Sigmoid colon (tissue), 7 donors: ENCODE results near the gene ARID5B. TPM values are rescaled to one million over a fixed set of nuclear protein-coding genes. Genes with fewer than 3 reads are reported as not detected.

Experiments used
- DNase-seq: peaks from one replicate; pipeline ENCODE4 v3.0.0-alpha.2; 2019
- H3K27ac ChIP-seq, 4 donors: fragments of 200-600 bp; sonication (generic); one replicate each; pipeline ENCODE4 v1.5.1; 2016 to 2019; ENCODE audit warnings: mild to moderate bottlenecking in 1 of 4
- H3K27me3 ChIP-seq, 3 donors: fragments of 200-600 bp; sonication (generic); one replicate each; pipeline ENCODE4 v1.5.1; 2019; ENCODE audit warnings: mild to moderate bottlenecking in 1 of 3
- H3K36me3 ChIP-seq, 4 donors: fragments of 200-600 bp; sonication (generic); one replicate each; pipeline ENCODE4 v1.5.1; 2016 to 2019
- H3K4me1 ChIP-seq, 4 donors: fragments of 200-600 bp; sonication (generic); one replicate each; pipeline ENCODE4 v1.5.1; 2017 to 2019
- H3K4me3 ChIP-seq, 4 donors: fragments of 200-600 bp; sonication (generic); one replicate each; pipeline ENCODE4 v1.5.1; 2017 to 2019; ENCODE audit warnings: mild to moderate bottlenecking in 2 of 4, moderate library complexity in 1 of 4
- H3K9me3 ChIP-seq, 4 donors: fragments of 200-600 bp in 3 of 4; sonication (generic) in 3 of 4; one replicate each; pipeline versions ENCODE4 v1.5.1 to v1.6.1; 2013 to 2019
- EP300 ChIP-seq, 4 donors: sonication (generic); formaldehyde crosslinking; IDR thresholded peaks; one replicate each; pipeline ENCODE4 v1.6.1; 2017; ENCODE audit warnings: antibody characterized with exemption in 4 of 4
- POLR2A ChIP-seq, 2 donors: fragments of 450-650 bp; IDR thresholded peaks; one replicate each; pipeline ENCODE4 v1.6.1; 2016; ENCODE audit warnings: antibody characterized with exemption in 2 of 2, mild to moderate bottlenecking in 2 of 2, moderate library complexity in 2 of 2
- POLR2AphosphoS5 ChIP-seq, 4 donors: sonication (generic); formaldehyde crosslinking; IDR thresholded peaks; one replicate each; pipeline ENCODE4 v1.6.1; 2017; ENCODE audit warnings: antibody characterized with exemption in 4 of 4
- WGBS, 2 donors: extraction: QIAGEN DNeasy Blood & Tissue Kit; methylation state at CpG; one replicate each; pipeline ENCODE4 v1.1.7; 2013; 5-methylcytosine and 5-hydroxymethylcytosine counted together
- intact Hi-C: fragments of 100-400 bp; cut with DNase I; formaldehyde crosslinking; loops from one replicate; pipeline ENCODE4 v1.15.1; 2023
- polyA plus RNA-seq, 3 donors: library from polyadenylated mRNA; stranded (reverse); fragments of 200-250 nt; gene quantifications; one replicate each; pipeline ENCODE4 v1.2.3, GENCODE V29; 2013
- total RNA-seq, 4 donors: library from RNA; depleted of rRNA; stranded (reverse); fragments of >200 nt; gene quantifications; one replicate each; pipeline ENCODE4 v1.1.0, GENCODE V29; 2016
- TF ChIP-seq, protein P1 (sequence below), 4 experiments: fragments of 450-650 bp in 3 of 4; fragments of 200-600 bp in 1 of 4; IDR thresholded peaks; one replicate each; pipeline ENCODE4 v1.5.1; 2016 to 2019; ENCODE audit warnings: antibody characterized with exemption in 4 of 4, mild to moderate bottlenecking in 3 of 4, moderate library complexity in 2 of 4
- donor health status: healthy with polysubstance abuse.
- donor health status: Bipolar disorder and iron deficiency.
- donor health status: healthy.

ARID5B gene
- total and polyA plus RNA-seq, 7 donors, result 2.3 to 109 (median 29.6) TPM

GRCh38 chr10:62047960-62048383 lies 146.5 kb downstream of the ARID5B start:
- intact Hi-C loops, result loop anchor here (5.0 to 10.0 kb wide), 4 partner anchors 34 to 1587 kb away; no protein-coding TSS in a partner anchor
- H3K4me3 ChIP-seq, result no peak overlapping the region
- DNase-seq, result peak; percentile 73
- no peaks in the 10 kb centered on the region for H3K27me3 ChIP-seq
- WGBS, 2 donors, result 37 to 42% methylated on average over 2 of the region's 2 CpGs
- TF ChIP-seq POLR2A (IDR thresholded peaks at IDR 0.05) (no peak), EP300 (IDR thresholded peaks at IDR 0.05) (peak in 1 of 4 donors; percentile 63), POLR2AphosphoS5 (IDR thresholded peaks at IDR 0.05) (peak in 3 of 4 donors; percentile 16 to 61 (median 43))
- TF ChIP-seq, protein P1, sequence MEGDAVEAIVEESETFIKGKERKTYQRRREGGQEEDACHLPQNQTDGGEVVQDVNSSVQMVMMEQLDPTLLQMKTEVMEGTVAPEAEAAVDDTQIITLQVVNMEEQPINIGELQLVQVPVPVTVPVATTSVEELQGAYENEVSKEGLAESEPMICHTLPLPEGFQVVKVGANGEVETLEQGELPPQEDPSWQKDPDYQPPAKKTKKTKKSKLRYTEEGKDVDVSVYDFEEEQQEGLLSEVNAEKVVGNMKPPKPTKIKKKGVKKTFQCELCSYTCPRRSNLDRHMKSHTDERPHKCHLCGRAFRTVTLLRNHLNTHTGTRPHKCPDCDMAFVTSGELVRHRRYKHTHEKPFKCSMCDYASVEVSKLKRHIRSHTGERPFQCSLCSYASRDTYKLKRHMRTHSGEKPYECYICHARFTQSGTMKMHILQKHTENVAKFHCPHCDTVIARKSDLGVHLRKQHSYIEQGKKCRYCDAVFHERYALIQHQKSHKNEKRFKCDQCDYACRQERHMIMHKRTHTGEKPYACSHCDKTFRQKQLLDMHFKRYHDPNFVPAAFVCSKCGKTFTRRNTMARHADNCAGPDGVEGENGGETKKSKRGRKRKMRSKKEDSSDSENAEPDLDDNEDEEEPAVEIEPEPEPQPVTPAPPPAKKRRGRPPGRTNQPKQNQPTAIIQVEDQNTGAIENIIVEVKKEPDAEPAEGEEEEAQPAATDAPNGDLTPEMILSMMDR (IDR thresholded peaks at IDR 0.05), result no peak
- H3K27ac ChIP-seq, result peak overlapping the region; percentile 89 to 95 (median 93)
- H3K36me3 ChIP-seq, result peaks cover 4 to 17% (median 6%) of the 10 kb centered on the region in 4 donors
- H3K9me3 ChIP-seq, result no peaks in the 10 kb centered on the region
- H3K4me1 ChIP-seq, result peaks cover 0 to 73% (median 65%) of the 10 kb centered on the region in 4 donors

- no peaks in the 10 kb centered on the region for H3K27me3 ChIP-seq
- no peak for DNase-seq
- H3K36me3 ChIP-seq, result peaks cover 4 to 21% (median 9%) of the 10 kb centered on the region in 4 donors
- H3K4me3 ChIP-seq, result peak overlapping the region in 3 of 4 donors; percentile 54 to 65 (median 62)
- TF ChIP-seq EP300 (IDR thresholded peaks at IDR 0.05) (no peak), POLR2AphosphoS5 (IDR thresholded peaks at IDR 0.05) (no peak)
- intact Hi-C loops, result loop anchor here (5.0 to 10.0 kb wide), 4 partner anchors 34 to 1586 kb away; no protein-coding TSS in a partner anchor
- H3K4me1 ChIP-seq, result peaks cover 0 to 73% (median 69%) of the 10 kb centered on the region in 4 donors
- WGBS, 2 donors, result 44 to 73% methylated on average over 5 of the region's 5 CpGs
- H3K27ac ChIP-seq, result peak overlapping the region; percentile 89 to 95 (median 93)
- H3K9me3 ChIP-seq, result no peaks in the 10 kb centered on the region
These were observed 147.0 kb downstream of the ARID5B start for GRCh38 chr10:62048470-62048869.

- 8 to 30% methylated on average over 21 of the region's 21 CpGs for WGBS, 2 donors
- peak overlapping the region; percentile 53 to 65 (median 58) for H3K4me3 ChIP-seq
- H3K27me3 ChIP-seq, result no peaks in the 10 kb centered on the region
- no peaks in the 10 kb centered on the region for H3K9me3 ChIP-seq
- DNase-seq, result peak; percentile 96
- intact Hi-C loops, result loop anchor here (5.0 to 10.0 kb wide), 4 partner anchors 33 to 1586 kb away; no protein-coding TSS in a partner anchor
- H3K27ac ChIP-seq, result peak overlapping the region; percentile 89 to 95 (median 93)
- peaks cover 4 to 25% (median 9%) of the 10 kb centered on the region in 4 donors for H3K36me3 ChIP-seq
- peaks cover 0 to 77% (median 71%) of the 10 kb centered on the region in 4 donors for H3K4me1 ChIP-seq
- TF ChIP-seq POLR2A (IDR thresholded peaks at IDR 0.05), result peak; percentile 90 to 94
- peak; percentile 91 to 97 (median 96) for TF ChIP-seq POLR2AphosphoS5 (IDR thresholded peaks at IDR 0.05)
- TF ChIP-seq, protein P1 (IDR thresholded peaks at IDR 0.05), result no peak
- TF ChIP-seq EP300 (IDR thresholded peaks at IDR 0.05), result peak in 1 of 4 donors; percentile 27
These were observed 147.6 kb downstream of the ARID5B start for GRCh38 chr10:62048919-62049623.

DNA sequence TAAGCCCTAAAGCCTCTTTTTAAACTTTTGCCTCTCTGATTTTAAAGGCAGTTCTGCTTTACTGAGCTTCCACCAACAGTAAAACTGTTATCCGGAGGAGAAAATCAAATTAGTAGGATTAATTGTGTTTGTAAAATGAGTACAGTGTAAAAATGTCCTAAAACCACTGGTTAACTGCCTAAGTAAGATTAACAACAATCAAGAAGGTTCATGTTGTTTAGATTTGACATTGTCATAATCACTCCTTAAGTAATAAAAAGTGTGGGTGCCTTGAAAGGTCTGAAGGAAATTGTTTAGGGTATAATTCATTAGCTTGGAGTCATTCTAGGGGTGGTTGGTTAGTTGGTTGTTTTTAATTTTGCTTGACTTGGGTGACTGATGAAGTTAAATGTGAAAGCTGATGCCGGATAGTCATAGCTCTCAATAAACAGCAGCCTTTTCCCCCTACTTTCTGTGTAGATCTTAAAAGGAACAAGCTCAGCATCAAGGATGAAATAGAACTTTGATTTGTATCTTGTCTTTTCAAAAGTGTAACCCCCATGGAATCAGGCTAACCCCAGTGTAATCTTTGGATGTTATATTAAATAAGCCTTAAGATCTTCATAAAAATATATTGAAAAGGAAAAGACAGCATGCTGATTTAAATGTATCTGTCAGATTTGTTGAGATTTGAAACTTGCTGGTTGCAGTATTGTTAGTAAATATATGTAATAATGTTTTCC lies 148.3 kb downstream of the ARID5B start:
- intact Hi-C loops, result loop anchor here (5.0 to 10.0 kb wide), 6 partner anchors 33 to 1585 kb away; partner anchors contain the start of gene CABCOCO1
- TF ChIP-seq EP300 (IDR thresholded peaks at IDR 0.05), result no peak
- no peak for TF ChIP-seq POLR2AphosphoS5 (IDR thresholded peaks at IDR 0.05)
- TF ChIP-seq POLR2A (IDR thresholded peaks at IDR 0.05), result no peak
- TF ChIP-seq, protein P1 (IDR thresholded peaks at IDR 0.05), result no peak
- peaks cover 0 to 79% (median 76%) of the 10 kb centered on the region in 4 donors for H3K4me1 ChIP-seq

More for the DNA sequence above, 148.3 kb downstream of the ARID5B start:
- no peaks in the 10 kb centered on the region for H3K27me3 ChIP-seq
- peak overlapping the region; percentile 53 to 65 (median 58) for H3K4me3 ChIP-seq
- no peak for DNase-seq
- H3K9me3 ChIP-seq, result no peaks in the 10 kb centered on the region
- peaks cover 4 to 32% (median 9%) of the 10 kb centered on the region in 4 donors for H3K36me3 ChIP-seq
- peak overlapping the region; percentile 89 to 95 (median 93) for H3K27ac ChIP-seq
- 32 to 33% methylated on average over 2 of the region's 2 CpGs for WGBS, 2 donors
